Stimulated activated CD4-positive, alpha-beta T cell treated with anti-CD3 and anti-CD28 coated beads, Interleukin-15, amount 100 ng/mL, for 48 hours (primary cell): ENCODE measurements around the gene LUM.
"Not testable (repeated sequence)": the region's sequence is repeated elsewhere in the genome, so short reads cannot be mapped to it uniquely, and the experiment has no call there.

Experiments used
- DNase-seq, 2 donors: peaks; one replicate each; pipeline ENCODE4 v3.0.0-alpha.2; 2020; ENCODE audit warnings: low read depth in 2 of 2

LUM gene

DNA sequence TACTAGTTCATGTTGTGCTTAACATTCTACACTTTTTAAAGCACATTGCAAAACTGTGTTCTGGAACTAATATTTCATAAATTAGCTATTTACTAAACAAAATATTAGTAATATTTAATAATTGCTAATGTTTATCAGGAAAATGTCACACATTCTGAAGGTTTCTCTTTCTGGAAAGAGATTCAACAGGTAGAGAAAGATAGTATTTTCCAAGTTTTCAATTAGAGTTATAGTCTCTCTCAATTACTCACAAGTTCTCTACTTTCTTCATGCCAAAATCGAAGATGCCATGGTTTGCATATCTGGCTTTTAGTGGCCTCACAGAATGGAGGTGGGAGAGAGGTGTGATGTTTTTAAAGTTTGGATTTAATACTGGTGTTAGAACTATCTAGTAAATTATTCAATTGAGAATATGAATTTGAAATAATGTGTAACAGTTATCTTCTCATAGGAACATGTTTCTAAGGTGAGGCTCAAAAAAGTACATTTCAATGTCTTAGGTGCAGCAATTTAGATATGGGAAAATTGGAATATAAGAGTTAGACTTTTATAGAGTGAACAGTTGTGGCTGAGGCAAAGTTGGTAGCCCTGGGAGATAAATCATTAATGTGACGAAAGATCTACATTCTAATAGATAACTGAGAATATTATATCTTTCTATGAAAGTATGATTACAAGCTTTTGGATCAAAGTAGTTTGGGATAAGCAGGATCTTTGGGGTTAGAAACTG lies 1.5 kb downstream of the LUM start:
- no peak for DNase-seq

- DNase-seq: peak; percentile 14 to 30
Observed at GRCh38 chr12:91109148-91109564, 2.1 kb downstream of the LUM start.

DNA sequence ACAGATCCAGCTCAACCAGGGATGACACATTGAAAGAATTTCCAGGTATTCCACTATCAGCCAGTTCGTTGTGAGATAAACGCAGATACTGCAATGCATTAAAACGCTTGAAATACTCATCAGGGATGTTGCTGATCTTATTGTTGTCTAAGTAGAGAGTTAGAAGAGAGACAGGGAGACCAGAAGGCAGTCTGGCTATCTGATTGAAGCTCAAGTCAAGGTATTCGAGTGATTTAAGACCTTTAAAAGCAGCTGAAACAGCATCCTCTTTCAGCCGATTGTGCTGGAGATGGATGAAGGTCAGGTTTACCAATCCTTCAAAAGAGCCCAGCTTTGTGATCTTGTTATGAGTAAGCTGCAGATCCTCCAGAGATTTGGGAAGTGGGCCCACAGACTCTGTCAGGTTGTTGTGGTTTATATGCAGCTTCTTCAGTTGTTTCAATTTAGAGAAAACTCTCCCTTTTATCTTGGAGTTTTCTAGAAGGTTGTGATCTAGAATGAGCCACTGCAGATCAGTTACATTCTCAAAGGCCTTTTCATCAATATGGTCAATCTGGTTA lies 3.0 kb downstream of the LUM start:
- no peak for DNase-seq

DNA sequence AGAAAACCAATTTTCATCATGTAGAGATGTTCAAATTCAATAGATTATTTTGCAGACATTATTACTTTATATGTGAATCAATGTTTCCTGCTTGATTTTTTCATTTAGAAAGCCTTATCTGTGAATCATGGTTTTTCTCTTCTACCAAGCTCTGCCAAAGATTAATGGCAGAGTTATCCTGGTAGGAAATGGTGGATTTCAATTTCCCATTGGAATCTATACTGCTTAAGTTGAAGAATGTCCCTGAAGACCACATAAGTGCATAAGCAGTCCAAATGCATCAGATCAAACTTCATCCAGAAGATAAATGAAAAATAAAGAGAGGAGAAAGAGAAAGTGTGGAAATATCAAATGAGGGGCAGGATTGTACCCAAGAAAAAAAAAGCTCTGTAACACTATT lies 5.0 kb downstream of the LUM start:
- DNase-seq: no peak

DNA sequence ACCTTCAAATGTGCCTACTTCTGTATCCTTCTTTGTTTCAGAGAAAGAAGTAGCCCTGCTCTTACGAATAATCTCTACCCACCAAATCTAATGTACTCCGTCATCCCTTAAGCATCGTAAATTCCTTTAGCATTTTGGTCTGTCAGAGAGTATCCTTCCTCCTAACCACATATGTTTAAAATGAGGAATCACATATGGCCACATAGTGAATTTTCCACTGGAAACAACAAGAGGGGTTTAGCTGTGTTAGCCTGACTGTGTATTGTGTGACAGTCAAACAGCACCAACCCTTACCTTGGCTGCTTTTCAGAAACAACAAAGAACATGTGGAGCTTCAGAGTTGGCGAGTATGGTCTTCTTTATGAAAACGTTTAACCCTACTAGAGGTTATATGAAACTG lies 5.5 kb downstream of the LUM start:
- DNase-seq: no peak

DNA sequence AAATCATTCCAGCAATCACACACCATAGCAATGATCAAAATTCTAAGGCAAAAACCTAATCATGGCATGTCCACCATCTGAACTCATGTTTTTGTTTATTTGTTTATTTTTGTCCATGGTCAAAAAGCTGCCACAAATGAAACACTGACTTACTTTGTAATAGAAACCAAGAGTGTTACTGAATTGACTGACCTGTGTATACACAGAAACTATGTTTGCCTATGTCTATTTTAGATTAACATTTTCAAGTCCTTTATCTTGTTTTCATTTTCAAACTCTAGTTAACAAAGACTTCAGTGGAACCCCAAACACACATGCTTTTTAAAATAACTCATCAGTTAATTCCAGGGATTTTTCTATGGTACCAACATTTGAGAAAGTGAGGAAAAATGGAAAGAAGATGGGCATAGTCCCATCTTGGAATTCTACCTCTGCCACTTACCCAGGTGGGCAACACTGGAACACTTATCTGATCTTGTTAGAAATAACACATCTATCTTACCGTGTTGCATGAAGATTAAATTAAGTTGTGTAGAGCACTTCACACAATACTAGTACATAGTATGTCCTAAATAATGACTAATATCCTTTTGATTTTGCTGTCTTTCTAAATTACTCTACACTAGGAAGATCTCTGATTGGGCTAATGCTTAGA lies 6.4 kb downstream of the LUM start:
- no peak for DNase-seq

- DNase-seq: no peak
Observed at GRCh38 chr12:91103624-91104023, 7.7 kb downstream of the LUM start.

GRCh38 chr12:91103101-91103500 lies 8.2 kb downstream of the LUM start:
- DNase-seq: no peak

DNA sequence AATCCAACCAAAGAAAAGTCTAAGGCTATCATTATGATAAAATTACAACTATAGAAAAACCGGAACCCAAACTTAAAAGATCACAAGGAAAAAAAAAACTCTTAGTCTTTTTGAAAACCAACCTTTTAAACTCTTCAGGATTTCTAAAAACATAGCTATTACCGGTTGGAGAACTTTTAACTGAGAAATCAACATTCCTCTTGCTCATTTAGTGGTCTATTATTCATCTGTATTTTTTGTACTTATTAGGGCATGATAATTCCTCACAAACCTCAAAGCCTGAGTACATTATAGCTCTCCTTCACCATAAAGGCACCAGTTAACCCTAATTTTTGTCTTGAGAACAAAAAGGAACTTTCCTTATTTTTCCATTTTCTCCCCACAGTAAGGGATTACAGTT lies 10.4 kb downstream of the LUM start:
- DNase-seq: no peak

DNA sequence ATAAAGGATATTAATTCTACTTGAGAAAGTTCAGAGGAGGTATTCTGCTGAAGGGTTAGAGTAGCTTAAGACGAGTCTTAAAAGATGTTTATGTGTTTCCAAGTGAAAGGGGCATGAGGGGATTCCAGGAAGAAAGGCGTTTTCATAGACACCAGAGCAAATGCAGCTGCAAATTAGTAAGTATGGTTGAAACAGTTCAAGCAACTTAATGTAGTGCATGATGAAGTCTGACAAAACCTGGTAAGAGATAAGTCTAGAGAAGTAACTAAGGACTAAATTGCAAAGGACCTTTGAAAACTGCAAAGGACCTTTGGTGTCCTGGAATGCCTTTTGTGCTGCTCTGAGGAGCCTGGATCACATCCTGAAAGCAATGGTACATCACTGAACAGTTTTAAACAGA lies 11.5 kb downstream of the LUM start:
- no peak for DNase-seq

GRCh38 chr12:91099341-91099740 lies 12.0 kb downstream of the LUM start:
- no peak for DNase-seq

- no peak for DNase-seq
Observed at GRCh38 chr12:91098941-91099340, 12.4 kb downstream of the LUM start.

- DNase-seq: no peak
Observed at GRCh38 chr12:91098461-91098860, 12.8 kb downstream of the LUM start.

- no peak for DNase-seq
Observed at GRCh38 chr12:91094957-91095356, 16.3 kb downstream of the LUM start.

- no peak for DNase-seq
Observed at GRCh38 chr12:91094032-91094662, 17.1 kb downstream of the LUM start.

GRCh38 chr12:91093341-91093740 lies 18.0 kb downstream of the LUM start:
- DNase-seq: no peak

GRCh38 chr12:91091916-91092715 lies 19.2 kb downstream of the LUM start:
- DNase-seq: no peak

- not testable (repeated sequence) for DNase-seq
Observed at GRCh38 chr12:91089953-91090352, 21.3 kb downstream of the LUM start.

DNA sequence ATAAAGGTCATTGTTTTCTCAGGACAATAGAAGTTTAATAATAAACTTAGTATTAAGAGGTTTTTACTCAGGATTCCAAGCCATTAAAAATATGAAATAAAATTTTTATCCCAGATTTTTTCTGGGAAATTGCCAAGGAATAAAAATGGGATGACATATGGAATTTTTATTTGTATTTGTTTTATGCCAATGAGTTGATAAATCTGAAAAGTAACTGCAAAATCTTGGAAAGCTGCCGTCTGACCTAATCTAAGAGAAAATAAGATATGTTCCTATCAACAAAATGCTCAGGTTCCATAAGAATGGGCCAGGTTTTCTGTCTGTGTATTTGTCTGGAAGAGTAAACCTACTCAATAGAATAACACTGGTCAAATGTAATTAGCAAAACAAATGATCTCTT lies 31.3 kb downstream of the LUM start:
- DNase-seq: no peak

GRCh38 chr12:91078501-91078900 lies 32.8 kb downstream of the LUM start:
- no peak for DNase-seq

- no peak for DNase-seq
Observed at GRCh38 chr12:91077228-91077954, 33.9 kb downstream of the LUM start.
